Motor neuron (in vitro differentiated cells): ENCODE results near the gene SF3B4. TPM values are rescaled to one million over a fixed set of nuclear protein-coding genes. Genes with fewer than 3 reads are reported as not detected.

ENCODE experiments used
- ATAC-seq, 8 experiments: fragments of 200-7000 bp; cut with Tn5 transposase; replicated peaks in 6 of 8; 2 replicates each; pipeline ENCODE4 v1.8.0; 2021; ENCODE audit warnings: mild to moderate bottlenecking in 8 of 8, moderate library complexity in 8 of 8
- H3K27ac ChIP-seq, 2 donors: fragments of 250-450 bp; sonication (Bioruptor Pico); 2 replicates each; pipeline ENCODE4 v1.9.0; 2021; ENCODE audit warnings: antibody characterized with exemption in 2 of 2, mild to moderate bottlenecking in 2 of 2, moderate library complexity in 1 of 2
- H3K4me1 ChIP-seq, 2 donors: fragments of 250-450 bp; sonication (Bioruptor Pico); replicated peaks in 1 of 2; 2 replicates each; pipeline ENCODE4 v1.6.1; 2021; ENCODE audit warnings: antibody characterized with exemption in 2 of 2, mild to moderate bottlenecking in 2 of 2, moderate library complexity in 1 of 2
- H3K4me3 ChIP-seq, 5 donors: fragments of 250-450 bp; sonication (Bioruptor Pico); 2 replicates each; pipeline ENCODE4 v1.9.0; 2021; ENCODE audit warnings: antibody characterized with exemption in 5 of 5, mild to moderate bottlenecking in 5 of 5, moderate library complexity in 4 of 5
- WGBS, 10 experiments: fragments of 450-650 bp; shearing (Covaris generic); methylation state at CpG; one replicate each; pipeline ENCODE4 v1.0.0; 2022; 5-methylcytosine and 5-hydroxymethylcytosine counted together
- in situ Hi-C, 9 experiments: fragments of 400-800 bp; cut with MboI; loops; one replicate each; pipeline ENCODE4 v1.15.0; 2021; ENCODE audit warnings: low sequenced_read_pairs in 9 of 9, low pct_unique_long_range_greater_than_20kb in 2 of 9; ENCODE audit not compliant: unreplicated experiment in 9 of 9
- total RNA-seq, 8 experiments: library from RNA; unstranded; fragments of 300-600 nt; gene quantifications; 2 replicates each; pipeline versions ENCODE4 v1.2.3 to v1.2.4, GENCODE V29; 2022

Gene SF3B4
- total RNA-seq, 8 experiments from 2014 or later = 17.0 to 47.8 (median 28.1) TPM

DNA sequence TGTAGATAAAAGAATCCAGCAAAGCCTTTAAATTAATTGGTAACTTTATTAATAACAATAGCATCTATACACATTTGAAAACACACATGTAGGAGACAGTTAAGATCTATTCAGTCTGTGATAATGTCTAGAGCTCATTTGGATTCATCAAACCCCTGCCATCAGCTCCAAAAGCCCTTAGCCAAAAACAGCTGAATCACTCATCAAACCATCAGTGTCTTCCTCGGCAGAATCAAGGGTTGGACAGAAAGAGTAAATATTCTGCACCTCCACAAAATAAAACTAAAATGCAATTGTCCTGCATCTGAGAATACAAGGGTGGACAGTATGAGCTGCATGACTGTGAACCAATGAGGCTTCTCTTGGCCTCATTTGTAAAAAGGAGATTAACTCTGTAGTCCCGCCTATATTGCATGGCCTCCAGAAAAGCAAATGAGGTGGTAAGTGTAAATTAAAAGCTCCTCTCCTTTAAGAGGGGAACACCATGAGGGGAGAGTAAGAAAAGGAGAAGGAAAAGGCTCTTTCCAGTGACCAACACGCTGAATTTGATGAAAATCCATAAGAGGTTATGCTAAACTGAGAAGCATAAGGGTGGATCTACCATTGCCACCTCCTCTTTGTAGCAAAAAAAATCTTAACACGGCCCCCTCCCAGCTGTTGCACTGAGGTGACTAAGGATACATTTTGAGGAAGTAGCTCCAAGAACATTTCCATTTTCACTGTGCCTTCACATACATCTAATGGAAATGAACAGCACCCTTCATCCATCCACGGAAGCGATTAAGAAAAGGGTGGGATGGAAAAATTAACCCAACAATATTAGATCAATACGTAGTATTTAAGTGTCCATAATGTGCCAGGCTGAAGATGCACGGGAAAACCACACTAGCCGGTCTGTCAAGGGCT, 42.9 kb downstream of the SF3B4 start:
- H3K4me3 ChIP-seq = peak overlapping the region; percentile 66 to 86 (median 76)
- peaks cover 12% of the 10 kb centered on the region in 2 donors for H3K4me1 ChIP-seq
- in situ Hi-C loops = no loop called here
- peak overlapping the region; percentile 79 to 88 for H3K27ac ChIP-seq
- WGBS, 10 experiments = 0 to 11% (median 4%) methylated on average over 2 to 9 of the region's 9 CpGs
- peak in 3 of 8 experiments; percentile 1 to 5 (median 2) for ATAC-seq

DNA sequence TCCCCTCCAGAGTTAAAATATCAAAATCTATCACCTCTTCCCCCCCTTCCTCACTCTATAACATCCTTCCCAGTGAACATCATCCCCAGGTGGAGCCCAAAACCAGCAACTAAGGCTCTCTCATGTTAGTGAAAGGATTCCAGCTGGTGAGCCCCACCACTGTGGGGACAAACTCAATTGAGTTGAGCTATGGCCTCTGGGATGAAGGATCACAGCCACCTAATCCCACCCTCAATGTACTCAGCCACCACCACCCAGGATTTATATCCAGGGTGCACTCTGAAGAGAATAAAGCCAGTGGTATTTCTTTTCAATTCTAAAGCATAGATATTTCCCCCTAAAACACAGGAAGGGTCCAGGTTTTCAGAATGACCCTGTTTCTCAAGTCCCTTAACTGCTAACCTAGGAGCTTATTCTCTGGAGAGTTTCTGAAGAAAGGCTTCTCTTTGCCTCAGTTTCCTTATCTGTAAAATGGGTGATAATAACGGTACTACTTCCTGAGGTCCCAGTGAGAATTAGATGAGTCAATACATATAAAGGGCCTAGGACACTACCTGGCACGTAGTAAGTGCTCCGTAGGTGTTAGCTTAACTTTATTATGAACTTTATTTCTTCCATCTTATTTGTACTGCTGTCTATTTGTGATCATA, 43.9 kb downstream of the SF3B4 start:
- no peak for ATAC-seq
- in situ Hi-C loops = no loop called here
- peak overlapping the region; percentile 66 to 86 (median 76) for H3K4me3 ChIP-seq
- H3K4me1 ChIP-seq = peaks cover 7 to 8% of the 10 kb centered on the region in 2 donors
- H3K27ac ChIP-seq = no peak overlapping the region
- WGBS, 10 experiments = 83 to 100% (median 100%) methylated on average over 1 to 3 of the region's 3 CpGs; no CpG with 5 or more reads in 1 of the 10 experiments

DNA sequence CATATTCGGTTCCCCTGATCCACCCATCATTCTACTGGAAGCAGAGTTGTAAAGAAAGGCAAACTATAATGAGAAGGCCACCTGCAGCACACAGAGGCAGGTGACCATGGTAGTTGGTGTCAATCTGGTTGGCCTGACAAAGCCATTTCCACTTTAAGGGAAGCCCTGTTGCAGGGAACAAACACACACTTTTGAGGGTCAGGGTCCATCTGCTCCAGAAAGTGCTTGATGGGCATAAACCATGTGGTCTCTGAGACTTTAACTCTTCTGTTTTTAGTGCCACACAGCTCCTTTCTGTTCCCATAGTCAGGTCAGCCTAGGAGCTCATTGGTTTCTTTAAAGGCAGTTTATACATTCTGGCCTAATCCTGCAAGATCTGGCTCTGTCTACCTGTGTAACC, 45.7 kb downstream of the SF3B4 start:
- peaks cover 5 to 6% of the 10 kb centered on the region in 2 donors for H3K4me1 ChIP-seq
- in situ Hi-C loops = no loop called here
- 50 to 100% (median 88%) methylated on average over 1 of the region's 1 CpG; no CpG with 5 or more reads in 3 of the 10 experiments for WGBS, 10 experiments
- no peak for ATAC-seq
- no peak overlapping the region for H3K27ac ChIP-seq
- no peak overlapping the region for H3K4me3 ChIP-seq

DNA sequence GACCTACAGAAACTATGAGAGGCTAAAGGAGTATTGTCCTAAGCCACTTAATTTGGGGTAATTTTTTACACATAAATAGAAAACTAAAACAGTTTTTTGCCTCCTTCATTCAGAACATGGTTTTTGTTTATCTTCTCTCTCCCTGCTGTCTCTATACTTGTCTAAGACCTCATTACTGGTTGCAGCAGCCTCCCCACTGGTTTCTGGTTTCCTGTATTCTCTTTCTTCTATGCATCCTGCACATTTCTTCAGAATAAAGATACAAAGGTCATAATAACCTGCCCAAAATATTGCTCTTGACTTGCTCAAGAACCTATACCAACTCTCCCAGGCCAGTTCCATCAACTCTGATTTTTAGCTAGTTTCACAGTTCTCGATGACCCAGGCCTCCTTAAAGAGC, 48.0 kb downstream of the SF3B4 start:
- Histone ChIP-seq H3K27ac (no peak overlapping the region), H3K4me1 (peaks cover 5 to 6% of the 10 kb centered on the region in 2 donors), H3K4me3 (no peak overlapping the region)
- no peak for ATAC-seq
- WGBS, 10 experiments = 33 to 86% (median 75%) methylated on average over 1 of the region's 1 CpG; no CpG with 5 or more reads in 5 of the 10 experiments
- in situ Hi-C loops = no loop called here

DNA sequence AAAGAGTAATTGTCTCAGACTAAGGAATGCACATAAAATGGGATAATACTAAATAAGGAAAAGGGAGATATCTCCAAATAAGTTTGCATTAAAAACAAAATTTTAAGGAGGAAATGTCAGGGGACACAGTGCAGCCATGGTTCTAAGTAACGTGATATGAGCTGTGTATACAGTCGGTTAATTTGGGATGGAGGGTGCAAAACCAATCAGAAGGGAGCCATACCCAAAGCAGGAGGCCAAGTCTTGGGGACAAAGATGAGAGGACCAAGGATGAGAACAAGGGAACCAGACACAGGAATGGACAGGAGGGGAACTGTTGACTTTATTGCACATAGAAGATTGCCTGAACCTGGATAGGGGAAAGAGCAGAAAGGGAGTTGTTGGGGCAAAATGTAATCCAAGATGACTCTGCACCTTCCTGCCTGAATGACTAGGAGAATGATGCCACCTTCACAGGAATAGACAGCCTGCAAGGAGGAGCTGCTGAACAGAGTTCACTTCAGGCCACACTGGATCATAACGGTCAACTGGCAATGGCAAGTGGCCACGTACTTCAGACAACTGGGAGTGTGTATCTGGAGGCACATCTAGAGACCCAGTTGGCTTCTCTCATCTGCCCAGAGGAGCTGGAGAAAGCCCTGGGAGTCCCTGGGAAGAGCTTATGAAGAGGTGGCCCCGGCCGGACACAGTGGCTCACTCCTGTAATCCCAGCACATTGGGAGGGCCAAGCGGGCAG, 50.2 kb downstream of the SF3B4 start:
- in situ Hi-C loops = no loop called here
- no peak overlapping the region for H3K4me3 ChIP-seq
- no peak overlapping the region for H3K27ac ChIP-seq
- peak in 2 of 8 experiments; percentile 2 to 6 for ATAC-seq
- WGBS, 10 experiments = 70 to 100% (median 94%) methylated on average over 2 to 6 of the region's 7 CpGs; no CpG with 5 or more reads in 1 of the 10 experiments
- H3K4me1 ChIP-seq = no peaks in the 10 kb centered on the region

Other genes starting within 250 kb of the SF3B4 start
- 1 to 10 TPM in 4 of 8 experiments, under 1 TPM in 3, not detected in 1; 0.63 to 5.9 (median 1.4) TPM for gene FCGR1A, start 145.1 kb downstream of the SF3B4 start, total RNA-seq
- 10 to 100 TPM in 7 of 8 experiments, 1 to 10 TPM in 1; 9.4 to 20.8 (median 13.9) TPM for gene BOLA1, start 28.2 kb downstream of the SF3B4 start, total RNA-seq
- 100 to 1,000 TPM in 2 of 8 experiments, 10 to 100 TPM in 4, 1 to 10 TPM in 1, under 1 TPM in 1; 0.31 to 109 (median 59.7) TPM for gene SV2A, start 10.0 kb downstream of the SF3B4 start, total RNA-seq
- 1 to 10 TPM; 1.0 to 7.4 (median 4.5) TPM for gene MTMR11, start 9.1 kb upstream of the SF3B4 start, total RNA-seq
- gene OTUD7B, start 82.9 kb upstream of the SF3B4 start, total RNA-seq = 10 to 100 TPM in 6 of 8 experiments, 1 to 10 TPM in 2; 9.5 to 17.7 (median 11.9) TPM
- gene VPS45, start 140.0 kb upstream of the SF3B4 start, total RNA-seq = 100 to 1,000 TPM in 2 of 8 experiments, 10 to 100 TPM in 6; 37.4 to 109 (median 75.6) TPM
- gene PLEKHO1, start 222.1 kb upstream of the SF3B4 start, total RNA-seq = 100 to 1,000 TPM in 1 of 8 experiments, 10 to 100 TPM in 7; 28.1 to 143 (median 48.9) TPM